NCI-H1930 (cell line): ENCODE measurements around the gene SLC45A1.

ENCODE experiments used
- DNase-seq, 2 experiments: peaks; one replicate each; lab custom pipeline; 2025; lab: John Stamatoyannopoulos, UW

SLC45A1 gene

DNA sequence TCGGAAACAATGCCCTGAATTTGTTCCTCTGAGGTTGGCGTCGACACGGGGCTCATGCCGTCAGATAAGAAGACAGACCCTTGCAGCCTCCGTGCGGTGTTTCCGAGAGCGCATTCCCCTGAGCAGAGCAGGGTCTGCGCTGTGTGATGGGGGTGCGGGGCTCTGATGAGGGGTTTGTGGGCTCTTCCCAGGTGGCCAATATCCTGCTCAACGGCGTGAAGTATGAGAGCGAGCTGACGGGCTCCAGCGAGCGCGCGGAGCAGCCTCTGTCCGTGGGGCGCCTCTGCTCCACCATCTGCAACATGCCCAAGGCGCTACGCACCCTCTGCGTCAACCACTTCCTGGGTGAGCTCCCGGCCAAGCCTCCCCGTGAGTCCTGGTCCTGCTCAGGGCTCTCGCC lies 17.3 kb downstream of the SLC45A1 start:
- no peak for DNase-seq

DNA sequence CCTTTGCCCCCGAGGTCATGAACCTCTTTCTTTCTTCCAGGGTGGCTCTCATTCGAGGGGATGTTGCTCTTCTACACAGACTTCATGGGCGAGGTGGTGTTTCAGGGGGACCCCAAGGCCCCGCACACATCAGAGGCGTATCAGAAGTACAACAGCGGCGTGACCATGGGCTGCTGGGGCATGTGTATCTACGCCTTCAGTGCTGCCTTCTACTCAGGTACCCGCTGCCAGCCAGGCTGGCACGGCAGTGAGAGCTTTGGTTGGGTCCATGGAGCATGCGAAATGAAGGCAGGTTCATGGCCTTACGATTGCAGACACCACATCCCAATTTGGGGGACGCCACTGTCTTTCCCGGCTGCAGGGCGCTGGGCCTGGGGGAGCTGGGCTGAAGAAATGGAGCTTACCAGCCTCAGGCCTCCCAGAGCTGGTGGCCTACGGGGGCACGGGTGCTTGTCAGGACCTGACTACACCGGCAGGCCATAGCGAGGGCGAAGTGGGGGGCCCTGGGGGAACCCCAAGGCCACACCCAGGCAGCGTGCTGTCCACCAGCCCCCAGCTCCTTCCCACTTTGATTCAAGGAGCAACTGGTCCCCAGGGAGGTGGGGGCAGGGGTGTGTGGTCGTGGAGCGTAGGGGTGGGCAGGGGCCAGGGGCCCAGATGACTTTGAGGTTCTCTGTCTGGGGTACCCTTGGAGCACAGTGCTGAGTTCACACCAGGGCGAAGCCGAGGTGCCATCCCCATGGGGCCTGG lies 20.0 kb downstream of the SLC45A1 start:
- no peak for DNase-seq

DNA sequence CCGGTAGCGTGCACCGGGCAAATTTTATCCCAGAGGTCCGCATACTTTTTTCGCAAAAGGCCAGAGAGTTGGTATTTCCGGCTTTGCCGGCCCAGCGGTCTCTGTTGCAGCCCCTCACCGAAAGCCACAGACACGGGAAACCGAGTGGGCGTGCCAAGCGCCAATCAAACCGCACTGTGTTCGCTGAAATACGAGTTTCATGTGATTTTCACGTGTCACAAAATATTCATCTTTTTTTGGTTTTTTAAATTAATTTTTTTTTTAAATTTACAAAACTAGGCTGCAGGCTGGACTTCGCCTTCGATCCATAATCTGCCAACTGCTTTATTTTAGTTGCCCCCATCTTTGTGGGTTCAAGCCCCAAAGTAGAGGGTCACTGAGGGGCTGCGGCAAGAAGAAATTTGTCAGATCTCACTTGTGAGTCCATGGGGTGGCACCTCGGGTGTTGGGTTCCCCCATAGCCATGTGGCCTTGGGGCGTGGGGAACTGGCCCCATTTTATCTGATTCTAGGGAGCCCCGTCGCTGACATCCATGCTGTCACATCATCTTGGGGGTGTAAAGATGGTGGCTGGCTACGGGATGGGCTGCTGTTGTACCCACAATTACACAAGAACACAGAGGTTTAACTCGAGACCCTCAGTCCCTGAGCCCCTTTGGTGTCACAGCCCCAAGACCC lies 20.8 kb downstream of the SLC45A1 start:
- DNase-seq, result no peak

DNA sequence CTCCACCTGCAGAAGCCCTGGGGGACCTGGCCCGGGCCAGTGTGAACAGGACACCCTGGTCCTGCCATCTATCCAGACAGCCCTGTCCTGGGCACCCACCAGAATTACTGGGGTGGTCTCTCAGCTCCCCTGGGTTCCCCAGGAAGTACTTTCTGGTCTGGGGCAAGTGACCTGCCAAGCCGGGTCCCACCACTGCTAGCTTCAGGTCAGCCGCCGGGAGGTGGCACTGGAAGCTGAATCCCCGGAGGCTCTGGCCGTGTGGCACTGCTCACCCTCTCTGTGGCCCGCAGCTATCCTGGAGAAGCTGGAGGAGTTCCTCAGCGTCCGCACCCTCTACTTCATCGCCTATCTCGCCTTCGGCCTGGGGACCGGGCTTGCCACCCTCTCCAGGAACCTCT lies 21.3 kb downstream of the SLC45A1 start:
- no peak for DNase-seq

DNA sequence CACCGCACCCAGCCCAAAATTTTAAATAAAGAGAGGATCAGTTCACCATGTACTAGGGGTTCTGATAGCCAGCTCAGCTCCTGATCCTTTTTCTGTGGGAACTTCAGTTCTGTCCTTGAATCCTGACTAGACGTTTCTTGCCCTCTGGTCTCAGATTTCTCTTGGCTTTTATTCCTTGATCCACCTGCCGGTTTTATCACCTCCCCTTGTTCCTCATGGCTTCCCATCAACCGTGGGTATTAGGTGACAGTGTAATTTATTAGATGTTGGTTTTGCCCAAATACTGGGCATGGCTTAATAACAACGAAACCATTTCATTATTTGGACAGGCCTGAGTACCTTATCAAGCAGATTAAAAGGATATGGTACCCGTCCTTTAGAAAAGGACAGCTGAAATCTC lies 22.5 kb downstream of the SLC45A1 start:
- DNase-seq, result no peak

DNA sequence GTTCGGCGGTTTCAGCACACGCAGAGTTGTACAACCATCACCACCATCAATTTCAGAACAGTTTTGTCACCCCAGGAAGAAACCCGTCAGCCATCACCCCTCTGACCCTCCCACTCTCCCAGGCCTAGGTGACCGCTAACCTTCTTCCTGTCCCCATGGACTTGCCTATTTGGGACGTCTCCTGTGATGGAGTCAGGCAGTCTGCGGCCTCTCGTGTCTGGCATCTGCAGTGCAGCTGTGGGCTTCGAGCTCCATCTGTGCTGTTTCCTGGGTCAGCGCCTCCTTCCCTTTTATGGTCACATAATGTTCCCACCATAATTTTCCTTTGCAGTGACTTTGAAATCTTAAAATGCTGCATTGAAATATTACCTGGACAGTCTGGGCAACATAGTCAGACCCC lies 24.4 kb downstream of the SLC45A1 start:
- no peak for DNase-seq

DNA sequence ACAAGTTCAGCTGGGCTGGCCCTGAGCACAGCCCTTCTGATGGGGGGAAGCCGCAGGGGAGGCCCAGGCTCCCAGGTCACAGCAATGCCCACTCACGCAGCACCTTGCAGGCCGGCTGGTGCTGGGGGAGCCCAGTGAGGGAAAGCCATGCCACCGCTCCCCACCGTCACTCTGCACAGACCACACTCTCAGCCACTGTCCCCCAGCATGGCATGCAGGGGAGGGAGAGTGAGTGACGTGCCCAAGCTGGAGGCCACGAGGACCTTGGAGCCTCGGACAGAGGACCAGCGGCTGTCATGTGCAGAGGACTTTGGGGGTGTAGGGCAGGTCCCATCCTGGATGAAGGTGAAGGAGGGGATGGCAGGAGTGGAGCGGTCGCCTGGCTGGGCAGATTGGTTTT lies 25.1 kb downstream of the SLC45A1 start:
- no peak for DNase-seq

DNA sequence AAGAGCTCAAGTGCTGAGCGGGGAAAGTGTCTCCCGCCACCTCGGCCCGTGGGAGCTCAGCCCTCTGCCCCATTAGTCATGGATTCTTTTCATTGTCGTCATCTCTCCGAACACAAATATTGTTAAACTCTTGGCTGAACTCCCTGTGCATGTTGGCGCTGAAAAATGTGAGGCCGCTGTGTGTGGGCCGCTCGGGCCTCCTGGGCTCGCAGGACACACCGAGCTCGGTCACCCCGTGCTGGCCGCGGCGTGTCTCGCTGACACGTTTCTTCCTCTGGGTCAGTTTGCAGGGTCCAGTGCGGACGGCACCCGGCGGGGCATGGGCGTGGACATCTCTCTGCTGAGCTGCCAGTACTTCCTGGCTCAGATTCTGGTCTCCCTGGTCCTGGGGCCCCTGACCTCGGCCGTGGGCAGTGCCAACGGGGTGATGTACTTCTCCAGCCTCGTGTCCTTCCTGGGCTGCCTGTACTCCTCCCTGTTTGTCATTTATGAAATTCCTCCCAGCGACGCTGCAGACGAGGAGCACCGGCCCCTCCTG lies 25.6 kb downstream of the SLC45A1 start:
- no peak for DNase-seq

DNA sequence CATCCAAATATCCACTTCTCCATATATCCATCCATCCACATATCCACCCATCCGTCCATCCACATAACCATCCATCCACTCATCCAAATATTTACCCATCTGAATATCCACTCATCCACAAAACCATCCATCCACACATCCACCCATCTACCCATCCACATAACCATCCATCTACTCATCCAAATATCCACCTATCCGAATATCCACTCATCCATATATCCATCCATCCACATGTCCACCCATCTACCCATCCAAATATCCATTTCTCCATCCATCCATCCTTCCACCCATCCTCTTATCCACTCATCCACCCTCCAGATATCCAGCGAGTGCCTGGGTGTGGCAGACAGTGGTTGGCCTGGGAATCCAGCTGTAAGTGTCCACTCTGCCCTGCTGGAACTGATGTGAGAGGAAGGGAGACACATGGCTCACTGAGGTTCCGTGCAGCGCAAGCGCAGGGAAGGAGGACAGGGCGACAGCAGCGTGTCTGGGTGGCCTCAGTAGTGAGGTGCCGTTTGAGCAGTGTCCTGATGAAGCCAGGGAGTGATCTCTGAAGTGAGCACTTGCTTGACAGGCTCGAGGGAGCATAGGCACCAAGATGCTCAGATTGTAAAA lies 27.1 kb downstream of the SLC45A1 start:
- no peak for DNase-seq

DNA sequence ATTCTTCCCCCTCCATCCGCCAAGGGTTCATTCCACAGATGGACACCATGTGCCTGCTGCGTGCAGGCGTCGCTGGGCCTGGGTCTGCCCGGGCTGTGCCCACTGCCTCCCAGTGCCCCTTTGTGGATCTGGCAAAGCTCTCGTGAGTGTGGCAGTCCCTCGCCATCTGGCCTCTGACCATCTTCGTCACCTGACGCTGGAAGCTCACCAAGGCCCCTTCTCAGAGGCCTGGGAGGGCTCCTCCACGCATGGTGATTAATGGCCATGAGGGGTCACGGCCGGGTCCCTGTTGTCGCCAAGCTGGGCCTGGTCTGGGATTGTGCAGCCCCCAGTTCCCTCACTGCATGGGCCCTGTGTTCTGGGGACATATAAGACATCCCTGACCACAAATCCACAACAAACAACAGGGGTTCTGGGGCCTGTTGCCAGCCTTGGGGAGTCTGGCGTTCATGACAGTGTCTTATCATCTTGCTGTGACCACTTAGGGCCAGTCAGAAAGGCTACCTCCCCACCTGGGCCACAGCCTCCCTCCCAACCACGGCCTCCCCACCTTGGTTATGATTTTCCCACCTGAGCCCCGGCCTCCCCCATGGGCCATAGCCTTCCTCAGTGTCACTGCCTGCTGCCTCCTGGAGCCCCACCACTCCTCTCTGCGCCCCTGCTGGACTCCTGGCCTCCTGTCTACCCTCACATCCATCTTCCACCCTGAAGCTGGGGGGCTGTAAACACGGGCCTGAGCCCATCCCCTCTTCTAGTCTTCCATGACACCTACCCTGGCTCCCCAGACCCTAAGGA lies 27.9 kb downstream of the SLC45A1 start:
- no peak for DNase-seq

DNA sequence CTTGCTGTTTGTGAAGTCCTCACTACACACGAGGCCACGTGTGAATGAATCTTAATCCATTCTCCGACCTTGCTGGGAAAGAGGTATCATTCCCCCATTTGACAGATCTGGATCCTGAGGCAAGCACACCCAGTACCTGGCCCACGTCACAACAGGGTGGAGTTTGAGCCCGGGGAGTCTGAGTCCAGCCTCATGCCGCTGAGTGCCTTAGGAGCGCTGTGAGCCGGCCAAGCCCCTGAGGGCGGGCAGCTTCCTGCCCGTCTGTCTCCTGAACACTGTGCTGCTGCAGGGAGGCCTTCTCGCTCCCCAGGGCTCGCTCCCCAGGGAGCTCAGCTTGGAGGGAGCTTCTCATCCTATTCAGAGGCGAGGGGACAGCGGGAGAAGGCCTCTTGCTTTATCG lies 29.7 kb downstream of the SLC45A1 start:
- DNase-seq, result no peak

DNA sequence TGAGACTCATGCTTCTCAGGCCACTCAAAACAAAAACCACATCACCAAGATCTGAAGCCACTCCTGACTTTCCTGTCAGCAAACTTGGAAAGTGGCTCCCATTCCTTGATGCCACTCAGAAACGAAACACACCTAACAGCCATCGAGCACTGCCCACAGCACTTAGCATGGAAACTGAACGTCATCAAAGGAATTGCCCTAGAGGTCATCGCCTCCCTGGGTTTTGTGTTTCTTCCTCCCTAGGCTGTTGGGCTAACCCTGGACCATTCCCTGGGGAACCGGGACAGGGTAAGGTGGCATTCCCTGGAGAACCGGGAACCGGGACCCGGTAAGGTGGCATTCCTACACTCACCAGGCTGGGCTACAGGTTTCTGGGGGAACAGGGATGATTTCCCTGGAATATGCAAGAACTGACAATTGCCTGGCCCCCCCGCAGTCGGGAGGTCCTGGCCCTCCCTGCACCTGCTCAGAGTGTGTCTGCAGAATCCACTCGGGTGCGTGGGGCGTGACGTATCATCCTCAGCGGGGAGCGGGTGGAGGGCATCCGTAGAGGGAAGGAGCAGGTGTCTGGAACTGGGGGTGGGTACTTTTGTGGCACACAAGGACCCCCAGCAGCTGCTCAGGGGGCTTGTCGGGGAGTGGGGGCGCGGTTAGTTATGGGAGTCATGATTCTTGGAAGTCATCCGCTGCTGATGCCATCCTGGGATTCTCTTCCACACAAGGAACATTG lies 30.3 kb downstream of the SLC45A1 start:
- DNase-seq, result no peak

DNA sequence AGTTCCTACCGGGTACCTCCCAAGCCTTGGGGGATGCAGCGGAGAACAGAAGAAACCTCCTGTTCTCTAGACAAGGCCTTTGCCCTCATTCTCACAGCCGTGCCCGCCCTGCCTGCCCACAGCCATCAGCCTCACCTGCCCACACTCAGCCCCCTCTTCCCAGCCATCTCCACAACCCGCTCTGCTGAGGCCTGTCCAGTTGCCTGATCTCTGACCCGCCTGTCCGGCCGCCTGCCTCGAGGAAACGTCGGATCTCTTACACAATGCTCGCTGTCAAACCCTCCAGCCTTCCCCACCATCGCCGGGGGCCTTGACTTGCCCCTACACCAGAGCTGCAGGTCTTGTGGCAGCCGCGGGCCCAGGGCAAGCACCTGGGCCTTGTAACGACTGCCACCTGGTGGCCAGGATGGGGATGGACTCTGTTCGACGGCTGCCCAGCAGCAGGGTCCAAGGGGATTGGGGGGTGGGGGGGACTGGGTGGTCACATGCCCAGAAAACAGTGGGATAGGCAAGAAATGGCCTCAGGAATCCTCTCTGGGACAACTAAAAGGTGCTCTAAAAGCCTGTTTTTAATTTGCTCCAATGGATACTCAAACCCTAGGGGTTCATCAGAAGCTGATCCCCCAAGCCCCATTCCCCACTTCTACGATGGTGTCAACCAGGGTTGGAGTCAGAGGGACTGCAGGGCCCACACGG lies 31.0 kb downstream of the SLC45A1 start:
- peak; percentile 18 to 38 for DNase-seq

DNA sequence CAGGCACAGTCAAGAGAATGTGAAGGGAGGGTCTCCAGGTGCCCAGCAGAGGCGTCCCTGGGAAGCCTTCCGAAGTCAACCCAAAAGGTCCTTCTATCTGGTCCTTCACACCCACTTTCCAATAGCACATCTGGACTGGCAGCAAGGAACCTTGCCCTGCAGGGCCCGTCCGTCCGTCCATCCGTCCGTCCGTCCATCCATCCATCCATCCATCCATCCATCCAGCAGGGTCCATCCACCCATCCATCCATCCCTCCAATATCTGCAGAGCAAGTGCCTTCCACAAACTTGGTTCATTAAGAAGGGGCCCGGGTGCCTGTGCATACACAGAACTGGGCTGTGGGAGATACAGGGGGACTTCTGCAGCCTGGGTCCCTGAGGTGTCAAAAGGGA lies 31.6 kb downstream of the SLC45A1 start:
- no peak for DNase-seq

DNA sequence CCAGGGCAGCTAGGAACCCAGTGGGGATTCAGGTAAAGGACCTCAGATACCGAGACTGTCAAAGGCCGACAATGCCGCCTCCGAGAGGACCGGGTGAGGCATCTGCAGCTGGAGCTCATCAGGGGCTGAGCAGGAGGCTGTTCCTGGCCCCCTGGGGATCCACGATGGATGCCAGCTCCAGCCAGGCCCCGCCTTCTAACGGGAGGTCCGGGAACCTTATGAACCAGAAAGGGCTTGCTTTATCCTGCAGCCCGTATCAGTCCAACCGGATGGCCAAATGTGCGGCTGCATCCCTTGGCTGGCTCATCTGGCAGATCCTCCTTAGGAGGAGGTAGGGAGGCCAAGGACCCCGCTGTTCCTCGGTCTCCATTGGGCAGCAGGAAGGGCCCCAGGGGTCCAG lies 32.0 kb downstream of the SLC45A1 start:
- DNase-seq, result no peak

DNA sequence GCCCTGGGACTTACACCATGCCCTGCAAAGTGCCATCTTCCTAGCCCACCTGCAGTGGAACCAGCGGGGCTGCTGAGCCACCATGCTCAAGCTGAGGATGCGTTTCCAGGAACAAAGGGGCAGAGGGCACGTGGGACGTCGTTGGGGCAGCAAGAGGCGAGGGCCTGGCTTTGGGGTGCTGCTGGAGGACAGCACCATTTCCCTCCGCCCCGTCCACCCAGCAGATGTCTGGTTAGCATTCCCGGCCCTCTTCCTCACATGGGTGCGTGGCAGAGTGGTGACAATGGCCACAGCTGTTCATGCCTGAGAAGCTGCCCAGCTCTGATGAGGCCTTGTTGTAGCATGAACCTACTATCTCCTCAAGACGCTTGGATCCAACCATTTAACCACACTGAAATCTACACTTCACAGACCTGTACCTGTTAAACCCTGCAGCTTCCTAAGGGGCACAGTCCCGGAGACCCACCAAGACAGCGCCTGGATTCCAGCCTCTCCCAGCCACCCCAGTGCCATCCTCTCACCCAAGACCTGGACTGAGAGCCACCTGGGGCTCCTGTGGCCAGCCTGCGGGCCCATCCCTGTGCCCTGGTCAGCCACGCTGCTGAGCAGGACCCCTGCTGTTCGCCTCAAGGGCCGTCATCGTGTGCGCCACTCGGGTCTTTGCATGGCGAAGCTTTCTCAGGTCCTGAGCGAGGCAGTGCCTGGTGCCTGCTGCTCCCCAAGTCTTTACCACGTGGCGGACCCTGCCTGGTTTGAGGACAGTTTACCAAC lies 33.2 kb downstream of the SLC45A1 start:
- no peak for DNase-seq

DNA sequence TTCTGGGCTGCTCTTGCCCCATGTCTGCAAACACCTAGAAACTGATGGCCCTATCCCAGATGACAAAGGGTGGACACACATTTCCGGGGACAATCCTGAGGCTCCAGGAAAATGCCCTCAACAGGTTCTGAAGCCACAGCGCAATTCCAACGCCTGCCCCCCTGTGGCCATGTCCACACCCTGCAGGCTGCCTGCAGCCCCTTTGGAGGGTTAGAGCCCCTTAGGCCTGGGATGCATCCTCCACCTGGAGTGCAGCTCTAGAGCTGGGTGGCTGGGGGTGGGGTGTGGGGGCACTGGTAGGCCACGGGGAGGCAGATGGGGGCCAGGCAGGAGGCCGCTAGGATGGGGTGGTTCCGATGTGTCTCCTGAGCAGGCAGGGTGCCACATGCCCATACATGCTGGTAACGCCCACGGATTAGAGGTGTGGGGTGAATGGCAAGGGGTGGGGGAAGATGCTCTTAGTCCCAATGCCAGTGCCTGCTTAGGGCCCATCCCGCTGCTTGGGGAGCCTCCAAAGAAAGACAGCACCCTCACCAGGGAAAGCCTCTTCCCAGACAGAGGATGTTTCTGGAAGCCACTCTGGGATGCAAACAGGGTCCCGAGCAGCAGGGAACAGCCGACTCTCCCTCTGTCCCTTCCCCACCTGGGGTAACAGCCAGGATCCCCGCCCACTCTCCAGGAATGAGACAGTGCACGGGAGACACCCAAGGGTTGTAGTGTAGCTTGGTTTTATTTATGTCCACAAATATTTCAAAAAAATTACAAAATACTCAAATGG lies 34.0 kb downstream of the SLC45A1 start:
- DNase-seq, result no peak

DNA sequence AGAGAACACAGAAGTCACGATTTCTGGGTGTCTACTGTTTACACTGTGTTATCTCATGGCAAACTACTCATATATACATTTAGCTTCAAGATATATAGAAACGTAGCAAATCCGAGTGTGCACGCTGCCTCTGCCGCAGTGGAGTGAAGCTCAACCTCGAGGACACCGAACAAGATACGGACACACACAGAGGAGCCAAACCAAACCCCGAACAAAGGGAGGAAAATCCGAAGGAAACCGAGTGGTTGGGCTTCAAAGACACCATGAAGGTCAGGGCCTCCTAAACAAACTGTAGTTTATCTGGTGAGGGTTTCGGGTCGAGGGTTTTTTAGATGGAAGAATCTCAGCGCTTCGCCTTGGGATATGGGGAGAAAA lies 34.5 kb downstream of the SLC45A1 start:
- DNase-seq, result no peak
